Body of pancreas (tissue), 4 donors: Measurements from ENCODE around the gene AFM. TPM values are rescaled to one million over a fixed set of nuclear protein-coding genes. Genes with fewer than 3 reads are reported as not detected.

Experiments used
- ATAC-seq: fragments of 150-250 bp; one replicate; pipeline ENCODE4 v1.9.1; 2016
- DNase-seq, 4 donors: peaks; one replicate each; pipeline ENCODE4 v3.0.0-alpha.2; 2019
- H3K27ac ChIP-seq, 4 donors: fragments of 200-600 bp; sonication (generic); 1 replicate in 3 of 4; 2 replicates in 1 of 4; pipeline versions ENCODE4 v1.5.1 to v1.6.1; 2016 to 2019; ENCODE audit warnings: mild to moderate bottlenecking in 1 of 4, mixed read lengths in 1 of 4, moderate library complexity in 1 of 4
- H3K27me3 ChIP-seq, 2 donors: fragments of 200-600 bp; sonication (generic); one replicate each; pipeline ENCODE4 v1.6.0; 2016; ENCODE audit warnings: mild to moderate bottlenecking in 1 of 2
- H3K36me3 ChIP-seq, 2 donors: fragments of 200-600 bp; sonication (generic); replicated peaks in 1 of 2; 2 replicates each; pipeline ENCODE4 v1.5.1; 2016; ENCODE audit warnings: low read depth in 2 of 2; ENCODE audit not compliant: insufficient read depth in 1 of 2
- H3K4me1 ChIP-seq: fragments of 200-600 bp; sonication (generic); one replicate; pipeline ENCODE4 v1.6.0; 2016
- H3K4me3 ChIP-seq, 2 donors: fragments of 200-600 bp; sonication (generic); 1 replicate in 1 of 2; 2 replicates in 1 of 2; pipeline ENCODE4 v1.5.1; 2016 to 2019
- H3K9me3 ChIP-seq, 3 donors: fragments of 200-600 bp; sonication (generic); 1 replicate in 2 of 3; 2 replicates in 1 of 3; pipeline ENCODE4 v1.5.1; 2016
- CTCF ChIP-seq, 7 experiments: fragments of 450-650 bp in 4 of 7; fragments of 200-600 bp in 3 of 7; sonication (generic) in 3 of 7; IDR thresholded peaks; one replicate each; pipeline ENCODE4 v1.5.1; 2016 to 2019; ENCODE audit warnings: antibody characterized with exemption in 7 of 7
- POLR2A ChIP-seq, 3 donors: fragments of 450-650 bp; IDR thresholded peaks; one replicate each; pipeline ENCODE4 v1.6.1; 2016; ENCODE audit warnings: antibody characterized with exemption in 3 of 3, mild to moderate bottlenecking in 2 of 3
- WGBS, 2 donors: methylation state at CpG; one replicate each; pipeline ENCODE4 v1.1.5; 2017; 5-methylcytosine and 5-hydroxymethylcytosine counted together
- intact Hi-C: fragments of 100-400 bp; cut with DNase I; formaldehyde crosslinking; loops from one replicate; pipeline ENCODE4 v1.15.1; 2023
- total RNA-seq, 2 donors: library from RNA; depleted of rRNA; stranded (reverse); fragments of >200 nt; gene quantifications; one replicate each; pipeline ENCODE4 v1.1.0, GENCODE V29; 2016

Gene AFM
- total RNA-seq, 2 donors from 2014 or later = 0.33 TPM; not detected in 1

GRCh38 chr4:73442275-73442674, 39.3 kb upstream of the AFM start:
- TF ChIP-seq CTCF (IDR thresholded peaks at IDR 0.05) (no peak), POLR2A (IDR thresholded peaks at IDR 0.05) (no peak)
- WGBS, 2 donors = 26 to 27% methylated on average over 5 of the region's 5 CpGs
- no peak for ATAC-seq
- H3K4me3 ChIP-seq = no peak overlapping the region
- H3K4me1 ChIP-seq = peaks cover 10% of the 10 kb centered on the region
- H3K27me3 ChIP-seq = no peaks in the 10 kb centered on the region
- no peak overlapping the region for H3K27ac ChIP-seq
- intact Hi-C loops = no loop called here
- no peaks in the 10 kb centered on the region for H3K9me3 ChIP-seq
- DNase-seq = no peak
- no peaks in the 10 kb centered on the region for H3K36me3 ChIP-seq

- Histone ChIP-seq H3K4me3 (no peak overlapping the region), H3K36me3 (no peaks in the 10 kb centered on the region), H3K27ac (no peak overlapping the region), H3K27me3 (no peaks in the 10 kb centered on the region), H3K4me1 (peaks cover 10% of the 10 kb centered on the region), H3K9me3 (no peaks in the 10 kb centered on the region)
- DNase-seq (no peak), ATAC-seq (no peak)
- TF ChIP-seq POLR2A (IDR thresholded peaks at IDR 0.05) (no peak), CTCF (IDR thresholded peaks at IDR 0.05) (no peak)
- 78 to 83% methylated on average over 3 of the region's 3 CpGs for WGBS, 2 donors
- intact Hi-C loops = no loop called here
Measured at GRCh38 chr4:73443224-73443623, 38.3 kb upstream of the AFM start.

- Histone ChIP-seq H3K9me3 (no peaks in the 10 kb centered on the region), H3K4me3 (no peak overlapping the region), H3K27ac (no peak overlapping the region), H3K4me1 (peaks cover 13% of the 10 kb centered on the region), H3K36me3 (no peaks in the 10 kb centered on the region), H3K27me3 (no peaks in the 10 kb centered on the region)
- WGBS, 2 donors = 73 to 82% methylated on average over 7 of the region's 7 CpGs
- DNase-seq (no peak), ATAC-seq (no peak)
- TF ChIP-seq POLR2A (IDR thresholded peaks at IDR 0.05) (no peak), CTCF (IDR thresholded peaks at IDR 0.05) (no peak)
- intact Hi-C loops = no loop called here
Measured at GRCh38 chr4:73445383-73446335, 35.9 kb upstream of the AFM start.

GRCh38 chr4:73446336-73446938, 35.1 kb upstream of the AFM start:
- TF ChIP-seq POLR2A (IDR thresholded peaks at IDR 0.05) (no peak), CTCF (IDR thresholded peaks at IDR 0.05) (peak; percentile 59 to 97 (median 95))
- Histone ChIP-seq H3K27ac (no peak overlapping the region), H3K9me3 (no peaks in the 10 kb centered on the region), H3K36me3 (no peaks in the 10 kb centered on the region), H3K27me3 (no peaks in the 10 kb centered on the region), H3K4me1 (peaks cover 18% of the 10 kb centered on the region), H3K4me3 (no peak overlapping the region)
- DNase-seq (peak in 3 of 4 donors; percentile 13 to 60 (median 35)), ATAC-seq (peak; percentile 92)
- intact Hi-C loops = no loop called here
- WGBS, 2 donors = 3 to 9% methylated on average over 4 of the region's 4 CpGs
